ENCODE results near the gene TP63.

DNA sequence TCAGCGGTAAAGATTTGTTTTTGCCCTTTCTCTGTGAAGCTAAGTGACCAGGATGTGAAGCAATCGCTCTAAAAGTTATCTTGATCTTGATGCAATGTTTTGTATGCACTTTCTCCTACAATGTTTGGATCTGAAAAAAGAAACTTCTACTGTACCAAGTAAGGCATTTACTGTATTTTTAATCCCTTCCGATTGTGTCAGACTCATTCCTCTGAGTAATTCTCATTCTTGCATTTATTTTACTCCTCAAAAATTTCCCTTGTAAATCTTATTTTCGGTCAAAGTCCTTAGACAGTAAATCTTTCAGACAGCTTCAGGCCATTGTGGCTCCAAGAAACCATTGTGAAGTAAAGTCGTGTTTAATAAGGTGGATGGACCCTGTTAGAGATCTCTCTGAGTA, 141.9 kb downstream of the TP63 start:
- TF ChIP-seq EP300 (IDR thresholded peaks at IDR 0.05), result no peak
- TF ChIP-seq, protein P1, sequence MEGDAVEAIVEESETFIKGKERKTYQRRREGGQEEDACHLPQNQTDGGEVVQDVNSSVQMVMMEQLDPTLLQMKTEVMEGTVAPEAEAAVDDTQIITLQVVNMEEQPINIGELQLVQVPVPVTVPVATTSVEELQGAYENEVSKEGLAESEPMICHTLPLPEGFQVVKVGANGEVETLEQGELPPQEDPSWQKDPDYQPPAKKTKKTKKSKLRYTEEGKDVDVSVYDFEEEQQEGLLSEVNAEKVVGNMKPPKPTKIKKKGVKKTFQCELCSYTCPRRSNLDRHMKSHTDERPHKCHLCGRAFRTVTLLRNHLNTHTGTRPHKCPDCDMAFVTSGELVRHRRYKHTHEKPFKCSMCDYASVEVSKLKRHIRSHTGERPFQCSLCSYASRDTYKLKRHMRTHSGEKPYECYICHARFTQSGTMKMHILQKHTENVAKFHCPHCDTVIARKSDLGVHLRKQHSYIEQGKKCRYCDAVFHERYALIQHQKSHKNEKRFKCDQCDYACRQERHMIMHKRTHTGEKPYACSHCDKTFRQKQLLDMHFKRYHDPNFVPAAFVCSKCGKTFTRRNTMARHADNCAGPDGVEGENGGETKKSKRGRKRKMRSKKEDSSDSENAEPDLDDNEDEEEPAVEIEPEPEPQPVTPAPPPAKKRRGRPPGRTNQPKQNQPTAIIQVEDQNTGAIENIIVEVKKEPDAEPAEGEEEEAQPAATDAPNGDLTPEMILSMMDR (IDR thresholded peaks at IDR 0.05), result no peak
